ENCODE data around the gene ALLC.
"Not testable (repeated sequence)": the region's sequence is repeated elsewhere in the genome, so short reads cannot be mapped to it uniquely, and the experiment has no call there.

ALLC gene

GRCh38 chr2:3656762-3657721 is 958 bp upstream of the ALLC start:
- FAIRE-seq: no peak

GRCh38 chr2:3659447-3660432 is 1.7 kb downstream of the ALLC start:
- FAIRE-seq: no peak

- FAIRE-seq: not testable (repeated sequence)
Observed at GRCh38 chr2:3660640-3661039, 2.6 kb downstream of the ALLC start.

GRCh38 chr2:3661149-3661660 is 3.2 kb downstream of the ALLC start:
- no peak for FAIRE-seq

GRCh38 chr2:3662239-3662638 is 4.2 kb downstream of the ALLC start:
- FAIRE-seq: no peak

GRCh38 chr2:3664118-3664517 is 6.1 kb downstream of the ALLC start:
- FAIRE-seq: no peak

GRCh38 chr2:3664925-3665324 is 6.9 kb downstream of the ALLC start:
- no peak for FAIRE-seq

GRCh38 chr2:3665886-3666612 is 8.0 kb downstream of the ALLC start:
- FAIRE-seq: no peak

- FAIRE-seq: no peak
Observed at GRCh38 chr2:3666613-3666975, 8.6 kb downstream of the ALLC start.

GRCh38 chr2:3667151-3667631 is 9.2 kb downstream of the ALLC start:
- FAIRE-seq: no peak

GRCh38 chr2:3669656-3670055 is 11.7 kb downstream of the ALLC start:
- no peak for FAIRE-seq

- FAIRE-seq: no peak
Observed at GRCh38 chr2:3670376-3670775, 12.4 kb downstream of the ALLC start.

- no peak for FAIRE-seq
Observed at GRCh38 chr2:3670941-3671340, 12.9 kb downstream of the ALLC start.

GRCh38 chr2:3672861-3673678 is 15.1 kb downstream of the ALLC start:
- FAIRE-seq: no peak

- FAIRE-seq: no peak
Observed at GRCh38 chr2:3674066-3674845, 16.3 kb downstream of the ALLC start.

- no peak for FAIRE-seq
Observed at GRCh38 chr2:3675687-3676086, 17.7 kb downstream of the ALLC start.

- no peak for FAIRE-seq
Observed at GRCh38 chr2:3677436-3677835, 19.4 kb downstream of the ALLC start.

- no peak for FAIRE-seq
Observed at GRCh38 chr2:3678212-3678611, 20.2 kb downstream of the ALLC start.

GRCh38 chr2:3679180-3679579 is 21.2 kb downstream of the ALLC start:
- FAIRE-seq: no peak

GRCh38 chr2:3679616-3680393 is 21.8 kb downstream of the ALLC start:
- no peak for FAIRE-seq
